Mesothelial cell of epicardium (in vitro differentiated cells): Measurements from ENCODE around the gene PRRT3. TPM values are rescaled to one million over a fixed set of nuclear protein-coding genes. Genes with fewer than 3 reads are reported as not detected.

ENCODE experiments used
- DNase-seq, 2 experiments: peaks; one replicate each; pipeline ENCODE4 v3.0.0; 2021; ENCODE audit warnings: low spot score in 2 of 2; ENCODE audit not compliant: unreplicated experiment in 2 of 2
- H3K27ac Mint-ChIP-seq: 2 replicates; pipeline ENCODE4 v1.8.0; 2021; ENCODE audit warnings: mixed read lengths
- H3K27me3 Mint-ChIP-seq: 2 replicates; pipeline ENCODE4 v1.8.0; 2021; ENCODE audit warnings: low read depth, mixed read lengths
- H3K36me3 Mint-ChIP-seq: 2 replicates; pipeline ENCODE4 v1.8.0; 2021; ENCODE audit warnings: mixed read lengths
- H3K4me1 Mint-ChIP-seq: 2 replicates; pipeline ENCODE4 v1.8.0; 2021; ENCODE audit warnings: mixed read lengths
- H3K4me3 Mint-ChIP-seq: 2 replicates; pipeline ENCODE4 v1.8.0; 2021; ENCODE audit warnings: mild to moderate bottlenecking, moderate library complexity, mixed read lengths
- H3K9me3 Mint-ChIP-seq: 2 replicates; pipeline ENCODE4 v1.8.0; 2021; ENCODE audit warnings: mixed read lengths
- total RNA-seq: library from RNA; stranded (reverse); gene quantifications from 3 replicates; pipeline ENCODE4 v1.2.1, GENCODE V29; 2021
- TF ChIP-seq, protein P1 (sequence below): fragments of 200-600 bp; sonication (generic); IDR thresholded peaks from one replicate; pipeline ENCODE4 v1.5.0; 2021; ENCODE audit warnings: antibody characterized with exemption; ENCODE audit not compliant: unreplicated experiment

The PRRT3 gene
- total RNA-seq, 1 donor from 2014 or later, result 8.3 TPM

DNA sequence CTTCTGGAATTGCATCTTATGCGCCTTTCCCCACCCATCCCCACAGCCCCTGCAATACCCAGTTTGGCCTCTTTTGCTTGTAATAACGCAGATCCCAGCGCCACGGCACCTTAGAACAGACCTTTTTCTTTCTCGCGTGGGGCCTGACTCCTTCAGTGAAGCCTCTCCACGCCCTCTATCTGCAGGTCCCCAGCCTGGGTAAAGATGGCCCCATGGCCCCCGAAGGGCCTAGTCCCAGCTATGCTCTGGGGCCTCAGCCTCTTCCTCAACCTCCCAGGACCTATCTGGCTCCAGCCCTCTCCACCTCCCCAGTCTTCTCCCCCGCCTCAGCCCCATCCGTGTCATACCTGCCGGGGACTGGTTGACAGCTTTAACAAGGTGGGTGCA lies 18.0 kb downstream of the PRRT3 start:
- DNase-seq, result no peak
- H3K4me3 Mint-ChIP-seq, result peak overlapping the region; percentile 93
- TF ChIP-seq, protein P1, sequence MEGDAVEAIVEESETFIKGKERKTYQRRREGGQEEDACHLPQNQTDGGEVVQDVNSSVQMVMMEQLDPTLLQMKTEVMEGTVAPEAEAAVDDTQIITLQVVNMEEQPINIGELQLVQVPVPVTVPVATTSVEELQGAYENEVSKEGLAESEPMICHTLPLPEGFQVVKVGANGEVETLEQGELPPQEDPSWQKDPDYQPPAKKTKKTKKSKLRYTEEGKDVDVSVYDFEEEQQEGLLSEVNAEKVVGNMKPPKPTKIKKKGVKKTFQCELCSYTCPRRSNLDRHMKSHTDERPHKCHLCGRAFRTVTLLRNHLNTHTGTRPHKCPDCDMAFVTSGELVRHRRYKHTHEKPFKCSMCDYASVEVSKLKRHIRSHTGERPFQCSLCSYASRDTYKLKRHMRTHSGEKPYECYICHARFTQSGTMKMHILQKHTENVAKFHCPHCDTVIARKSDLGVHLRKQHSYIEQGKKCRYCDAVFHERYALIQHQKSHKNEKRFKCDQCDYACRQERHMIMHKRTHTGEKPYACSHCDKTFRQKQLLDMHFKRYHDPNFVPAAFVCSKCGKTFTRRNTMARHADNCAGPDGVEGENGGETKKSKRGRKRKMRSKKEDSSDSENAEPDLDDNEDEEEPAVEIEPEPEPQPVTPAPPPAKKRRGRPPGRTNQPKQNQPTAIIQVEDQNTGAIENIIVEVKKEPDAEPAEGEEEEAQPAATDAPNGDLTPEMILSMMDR, result no peak
- peak overlapping the region; percentile 99 for H3K27ac Mint-ChIP-seq
- peaks cover 20% of the 10 kb centered on the region for H3K4me1 Mint-ChIP-seq
- peaks cover 32% of the 10 kb centered on the region for H3K36me3 Mint-ChIP-seq
- H3K27me3 Mint-ChIP-seq, result no peaks in the 10 kb centered on the region
- no peaks in the 10 kb centered on the region for H3K9me3 Mint-ChIP-seq

DNA sequence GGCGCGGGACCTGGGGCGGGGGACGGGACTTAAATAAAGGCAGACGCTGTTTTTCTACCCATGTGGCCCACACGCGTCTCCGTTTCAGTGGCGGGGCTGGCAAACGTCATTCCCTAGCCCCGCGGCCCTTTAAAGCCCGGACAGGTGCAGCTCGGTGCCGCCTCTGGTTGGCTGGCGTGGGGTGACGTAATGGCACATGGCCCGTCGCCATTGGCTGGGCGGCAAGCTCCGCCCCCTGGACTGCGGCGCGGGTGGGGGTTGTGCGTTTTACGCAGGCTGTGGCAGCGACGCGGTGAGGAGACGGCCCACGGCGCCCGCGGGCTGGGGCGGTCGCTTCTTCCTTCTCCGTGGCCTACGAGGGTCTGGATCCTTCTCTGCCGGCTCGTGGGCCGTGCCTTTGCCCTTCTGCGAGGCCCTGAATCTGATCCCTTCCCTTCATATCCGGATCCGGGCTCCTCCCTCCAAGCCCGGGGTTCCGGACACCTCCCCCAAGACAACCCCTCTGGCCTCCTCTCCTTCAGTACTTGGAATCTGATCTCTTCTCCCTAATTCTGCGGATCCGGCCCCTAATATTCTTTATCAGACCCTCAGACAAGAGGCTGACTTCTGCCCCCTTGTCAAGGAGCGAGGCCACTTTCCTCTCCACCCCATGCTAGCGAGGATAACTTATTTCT lies 18.5 kb downstream of the PRRT3 start, which contains the start of gene CRELD1:
CRELD1 (plus strand) TSS at position 274 of the 674 bp plus-strand sequence. CDS start 605 bp downstream, outside the sequence.
- H3K4me3 Mint-ChIP-seq, result peak within 1 kb of the TSS; percentile 93
- H3K36me3 Mint-ChIP-seq, result peaks cover 32% of the 10 kb centered on the region
- peaks cover 20% of the 10 kb centered on the region for H3K4me1 Mint-ChIP-seq
- peak; percentile 90 to 99 for DNase-seq
- no peaks in the 10 kb centered on the region for H3K27me3 Mint-ChIP-seq
- peak within 1 kb of the TSS; percentile 99 for H3K27ac Mint-ChIP-seq
- H3K9me3 Mint-ChIP-seq, result no peaks in the 10 kb centered on the region
- TF ChIP-seq, protein P1, result no peak

DNA sequence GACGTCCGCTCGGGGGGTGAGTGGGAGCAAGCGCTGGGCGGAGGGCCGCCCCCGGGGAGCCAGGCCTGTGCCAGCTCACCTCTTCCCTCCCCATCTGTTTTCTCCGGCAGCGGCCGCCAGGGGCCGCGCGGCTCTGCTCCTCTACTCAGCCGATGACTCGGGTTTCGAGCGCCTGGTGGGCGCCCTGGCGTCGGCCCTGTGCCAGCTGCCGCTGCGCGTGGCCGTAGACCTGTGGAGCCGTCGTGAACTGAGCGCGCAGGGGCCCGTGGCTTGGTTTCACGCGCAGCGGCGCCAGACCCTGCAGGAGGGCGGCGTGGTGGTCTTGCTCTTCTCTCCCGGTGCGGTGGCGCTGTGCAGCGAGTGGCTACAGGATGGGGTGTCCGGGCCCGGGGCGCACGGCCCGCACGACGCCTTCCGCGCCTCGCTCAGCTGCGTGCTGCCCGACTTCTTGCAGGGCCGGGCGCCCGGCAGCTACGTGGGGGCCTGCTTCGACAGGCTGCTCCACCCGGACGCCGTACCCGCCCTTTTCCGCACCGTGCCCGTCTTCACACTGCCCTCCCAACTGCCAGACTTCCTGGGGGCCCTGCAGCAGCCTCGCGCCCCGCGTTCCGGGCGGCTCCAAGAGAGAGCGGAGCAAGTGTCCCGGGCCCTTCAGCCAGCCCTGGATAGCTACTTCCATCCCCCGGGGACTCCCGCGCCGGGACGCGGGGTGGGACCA lies 19.2 kb downstream of the PRRT3 start:
- Mint-ChIP-seq H3K4me3 (peak overlapping the region; percentile 93), H3K36me3 (peaks cover 29% of the 10 kb centered on the region), H3K9me3 (no peaks in the 10 kb centered on the region), H3K4me1 (peaks cover 20% of the 10 kb centered on the region), H3K27me3 (no peaks in the 10 kb centered on the region), H3K27ac (peak overlapping the region; percentile 99)
- TF ChIP-seq, protein P1, result peak; percentile 76
- peak; percentile 62 to 80 for DNase-seq

DNA sequence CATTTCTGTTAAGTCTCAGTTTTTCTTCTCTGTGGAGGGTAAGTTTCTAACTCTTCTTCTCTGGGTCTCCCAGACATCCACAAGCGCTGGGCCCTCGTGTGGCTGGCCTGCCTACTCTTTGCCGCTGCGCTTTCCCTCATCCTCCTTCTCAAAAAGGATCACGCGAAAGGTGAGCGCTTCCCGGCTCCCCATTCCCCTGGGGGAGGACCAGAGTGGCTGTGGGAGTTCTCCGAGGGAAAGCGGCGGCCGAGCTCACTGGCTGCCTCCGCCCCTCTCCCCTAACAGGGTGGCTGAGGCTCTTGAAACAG lies 19.7 kb downstream of the PRRT3 start:
- peaks cover 28% of the 10 kb centered on the region for H3K36me3 Mint-ChIP-seq
- no peaks in the 10 kb centered on the region for H3K9me3 Mint-ChIP-seq
- H3K4me1 Mint-ChIP-seq, result peaks cover 20% of the 10 kb centered on the region
- H3K4me3 Mint-ChIP-seq, result peak overlapping the region; percentile 93
- peak overlapping the region; percentile 99 for H3K27ac Mint-ChIP-seq
- TF ChIP-seq, protein P1, result no peak
- H3K27me3 Mint-ChIP-seq, result no peaks in the 10 kb centered on the region
- DNase-seq, result no peak

DNA sequence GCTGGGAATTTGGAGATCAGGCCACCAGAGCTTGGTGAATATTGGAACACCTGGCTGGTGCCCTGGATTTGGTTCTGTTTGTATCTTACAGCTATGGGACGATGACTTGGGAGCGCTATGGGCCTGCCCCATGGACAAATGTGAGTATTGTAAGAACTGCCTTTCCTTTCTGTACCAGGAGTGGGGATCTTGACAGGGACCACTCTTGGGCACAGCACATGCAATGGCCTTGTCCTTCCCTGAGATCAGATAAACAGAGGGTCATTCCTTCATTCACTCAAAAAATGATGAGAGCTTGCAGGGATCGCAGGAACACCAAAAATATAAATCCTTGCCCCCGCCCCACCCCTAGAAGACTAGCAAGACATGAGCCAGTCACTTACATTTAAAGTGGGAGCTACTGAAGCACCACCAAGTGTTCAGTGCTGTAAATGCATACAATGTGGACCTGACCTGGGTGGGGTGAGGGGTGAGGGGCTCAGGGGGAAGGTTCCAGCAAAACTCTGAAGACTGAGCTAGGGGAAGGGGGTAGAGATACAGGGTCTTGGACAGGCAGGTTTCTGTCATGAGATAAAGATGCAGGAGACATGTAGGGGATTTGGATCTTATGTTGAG lies 21.3 kb downstream of the PRRT3 start:
- H3K27ac Mint-ChIP-seq, result no peak overlapping the region
- H3K36me3 Mint-ChIP-seq, result peaks cover 16% of the 10 kb centered on the region
- H3K9me3 Mint-ChIP-seq, result no peaks in the 10 kb centered on the region
- no peaks in the 10 kb centered on the region for H3K27me3 Mint-ChIP-seq
- no peak for DNase-seq
- TF ChIP-seq, protein P1, result no peak
- H3K4me3 Mint-ChIP-seq, result no peak overlapping the region
- peaks cover 20% of the 10 kb centered on the region for H3K4me1 Mint-ChIP-seq
